ENCODE measurements around the gene NECAP2. TPM values are rescaled to one million over a fixed set of nuclear protein-coding genes. Genes with fewer than 3 reads are reported as not detected.
"Not testable (repeated sequence)": the region's sequence is repeated elsewhere in the genome, so short reads cannot be mapped to it uniquely, and the experiment has no call there.

The NECAP2 gene
- total RNA-seq, 1 experiment from 2014 or later = 107 TPM

- DNase-seq (ENCODE audit: low spot score); in situ Hi-C loops (cut with HindIII; ENCODE audit: low sequenced_read_pairs): not testable (repeated sequence)
Measured at GRCh38 chr1:16487011-16487410, 46.5 kb downstream of the NECAP2 start.

- DNase-seq (ENCODE audit: low spot score); in situ Hi-C loops (cut with HindIII; ENCODE audit: low sequenced_read_pairs): not testable (repeated sequence)
Measured at GRCh38 chr1:16489195-16489880, 48.8 kb downstream of the NECAP2 start.

GRCh38 chr1:16491056-16491675 lies 50.6 kb downstream of the NECAP2 start:
- in situ Hi-C loops (cut with HindIII; ENCODE audit: low sequenced_read_pairs) = no loop called here
- DNase-seq (ENCODE audit: low spot score) = no peak

- DNase-seq (ENCODE audit: low spot score); in situ Hi-C loops (cut with HindIII; ENCODE audit: low sequenced_read_pairs): not testable (repeated sequence)
Measured at GRCh38 chr1:16492937-16493336, 52.4 kb downstream of the NECAP2 start.

GRCh38 chr1:16493731-16494130 lies 53.2 kb downstream of the NECAP2 start:
- DNase-seq (ENCODE audit: low spot score) = peak; percentile 19
- in situ Hi-C loops (cut with HindIII; ENCODE audit: low sequenced_read_pairs) = not testable (repeated sequence)

GRCh38 chr1:16497474-16497904 lies 57.0 kb downstream of the NECAP2 start:
- in situ Hi-C loops (cut with HindIII; ENCODE audit: low sequenced_read_pairs) = not testable (repeated sequence)
- peak; percentile 60 for DNase-seq (ENCODE audit: low spot score)

- in situ Hi-C loops (cut with HindIII; ENCODE audit: low sequenced_read_pairs) = not testable (repeated sequence)
- peak; percentile 21 for DNase-seq (ENCODE audit: low spot score)
Measured at GRCh38 chr1:16498047-16498446, 57.5 kb downstream of the NECAP2 start.

GRCh38 chr1:16498573-16499413 lies 58.3 kb downstream of the NECAP2 start:
- in situ Hi-C loops (cut with HindIII; ENCODE audit: low sequenced_read_pairs) = no loop called here
- peak; percentile 87 for DNase-seq (ENCODE audit: low spot score)

- in situ Hi-C loops (cut with HindIII; ENCODE audit: low sequenced_read_pairs); DNase-seq (ENCODE audit: low spot score): not testable (repeated sequence)
Measured at GRCh38 chr1:16500466-16500865, 59.9 kb downstream of the NECAP2 start.

GRCh38 chr1:16500975-16501374 lies 60.5 kb downstream of the NECAP2 start:
- DNase-seq (ENCODE audit: low spot score); in situ Hi-C loops (cut with HindIII; ENCODE audit: low sequenced_read_pairs): not testable (repeated sequence)

- in situ Hi-C loops (cut with HindIII; ENCODE audit: low sequenced_read_pairs); DNase-seq (ENCODE audit: low spot score): not testable (repeated sequence)
Measured at GRCh38 chr1:16501446-16501845, 60.9 kb downstream of the NECAP2 start.

GRCh38 chr1:16503494-16503893 lies 63.0 kb downstream of the NECAP2 start:
- in situ Hi-C loops (cut with HindIII; ENCODE audit: low sequenced_read_pairs) = no loop called here
- no peak for DNase-seq (ENCODE audit: low spot score)

- DNase-seq (ENCODE audit: low spot score); in situ Hi-C loops (cut with HindIII; ENCODE audit: low sequenced_read_pairs): not testable (repeated sequence)
Measured at GRCh38 chr1:16505870-16506269, 65.3 kb downstream of the NECAP2 start.

- DNase-seq (ENCODE audit: low spot score); in situ Hi-C loops (cut with HindIII; ENCODE audit: low sequenced_read_pairs): not testable (repeated sequence)
Measured at GRCh38 chr1:16506364-16507136, 66.0 kb downstream of the NECAP2 start.

GRCh38 chr1:16508861-16509445 lies 68.4 kb downstream of the NECAP2 start:
- DNase-seq (ENCODE audit: low spot score); in situ Hi-C loops (cut with HindIII; ENCODE audit: low sequenced_read_pairs): not testable (repeated sequence)

All from G401 (cell line).